ENCODE measurements around the gene NADK.

DNA sequence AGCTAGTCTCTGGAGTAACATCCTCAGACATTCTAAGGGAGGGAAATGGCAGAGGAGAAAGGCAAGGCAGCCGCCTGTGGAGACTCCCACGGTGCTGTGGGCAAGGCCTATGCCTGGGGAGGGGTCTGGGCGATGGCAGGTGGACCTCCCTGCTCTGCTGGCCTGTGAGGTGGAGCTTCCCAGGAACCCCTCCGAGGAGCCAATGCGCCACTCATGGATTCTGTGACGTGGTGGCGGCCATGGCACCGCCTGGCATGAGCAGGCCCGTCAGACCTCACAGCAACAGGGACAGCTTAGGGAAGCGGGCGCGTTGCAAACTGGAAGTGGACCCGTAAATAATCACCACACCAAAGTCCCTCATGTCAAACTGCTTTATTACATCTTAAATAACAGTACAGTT is 6.7 kb upstream of the NADK start:
- TF ChIP-seq, protein P1, sequence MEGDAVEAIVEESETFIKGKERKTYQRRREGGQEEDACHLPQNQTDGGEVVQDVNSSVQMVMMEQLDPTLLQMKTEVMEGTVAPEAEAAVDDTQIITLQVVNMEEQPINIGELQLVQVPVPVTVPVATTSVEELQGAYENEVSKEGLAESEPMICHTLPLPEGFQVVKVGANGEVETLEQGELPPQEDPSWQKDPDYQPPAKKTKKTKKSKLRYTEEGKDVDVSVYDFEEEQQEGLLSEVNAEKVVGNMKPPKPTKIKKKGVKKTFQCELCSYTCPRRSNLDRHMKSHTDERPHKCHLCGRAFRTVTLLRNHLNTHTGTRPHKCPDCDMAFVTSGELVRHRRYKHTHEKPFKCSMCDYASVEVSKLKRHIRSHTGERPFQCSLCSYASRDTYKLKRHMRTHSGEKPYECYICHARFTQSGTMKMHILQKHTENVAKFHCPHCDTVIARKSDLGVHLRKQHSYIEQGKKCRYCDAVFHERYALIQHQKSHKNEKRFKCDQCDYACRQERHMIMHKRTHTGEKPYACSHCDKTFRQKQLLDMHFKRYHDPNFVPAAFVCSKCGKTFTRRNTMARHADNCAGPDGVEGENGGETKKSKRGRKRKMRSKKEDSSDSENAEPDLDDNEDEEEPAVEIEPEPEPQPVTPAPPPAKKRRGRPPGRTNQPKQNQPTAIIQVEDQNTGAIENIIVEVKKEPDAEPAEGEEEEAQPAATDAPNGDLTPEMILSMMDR (IDR thresholded peaks at IDR 0.05) = no peak
- TF ChIP-seq POLR2A (IDR thresholded peaks at IDR 0.05) = no peak

Measured in adrenal gland (tissue), 5 donors.